ENCODE measurements around the gene MAPK8IP2. TPM values are rescaled to one million over a fixed set of nuclear protein-coding genes. Genes with fewer than 3 reads are reported as not detected.

The MAPK8IP2 gene
- total RNA-seq, 1 donor from 2014 or later: not detected

DNA sequence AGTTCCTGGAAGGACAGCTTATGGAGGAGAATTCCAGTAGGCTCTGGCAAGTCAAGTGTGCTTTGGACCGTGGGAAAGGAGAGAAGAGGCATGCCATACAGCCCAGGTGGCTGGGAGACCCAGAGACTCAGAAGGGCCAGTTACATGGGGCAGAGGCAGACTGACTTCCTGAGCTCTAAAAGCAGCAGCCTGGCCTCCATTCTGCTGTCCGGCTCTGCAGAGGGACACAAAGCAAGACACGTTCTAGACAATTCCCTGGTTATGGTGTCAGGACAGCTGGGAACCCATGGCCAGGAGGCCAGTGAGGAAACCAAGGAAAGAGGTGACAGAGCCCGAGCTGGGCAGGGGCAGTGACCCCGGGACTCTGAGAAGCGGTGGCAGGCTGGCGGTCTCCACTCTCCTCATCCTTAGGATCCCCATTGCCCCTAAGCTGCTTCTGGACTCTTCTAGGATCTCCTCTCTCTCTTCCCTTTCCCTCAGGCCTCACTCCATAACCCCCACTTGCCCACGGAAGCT is 25.1 kb upstream of the MAPK8IP2 start:
- Mint-ChIP-seq H3K27me3 (ENCODE audit: insufficient read depth, low read depth) (peaks cover 9% of the 10 kb centered on the region), H3K4me3 (no peak overlapping the region), H3K9me3 (no peaks in the 10 kb centered on the region), H3K4me1 (no peaks in the 10 kb centered on the region), H3K36me3 (peaks cover 13% of the 10 kb centered on the region), H3K27ac (no peak overlapping the region)
- Histone ChIP-seq H3K9me3 (ENCODE audit: low read depth) (no peaks in the 10 kb centered on the region), H3F3A (ENCODE audit: low read depth) (no peaks in the 10 kb centered on the region), H4K20me1 (ENCODE audit: low read depth) (no peaks in the 10 kb centered on the region), H3K9ac (no peak overlapping the region), H2AFZ (replicated peaks) (no peak overlapping the region), H3K4me3 (no peak overlapping the region), H3K4me2 (no peak overlapping the region), H3K79me2 (ENCODE audit: low read depth) (no peaks in the 10 kb centered on the region), H3K4me1 (no peaks in the 10 kb centered on the region), H3K27ac (no peak overlapping the region), H3K27me3 (no peaks in the 10 kb centered on the region), H3K36me3 (no peaks in the 10 kb centered on the region)
- DNase-seq (ENCODE audit: low spot score): no peak
- TF ChIP-seq, protein P1, sequence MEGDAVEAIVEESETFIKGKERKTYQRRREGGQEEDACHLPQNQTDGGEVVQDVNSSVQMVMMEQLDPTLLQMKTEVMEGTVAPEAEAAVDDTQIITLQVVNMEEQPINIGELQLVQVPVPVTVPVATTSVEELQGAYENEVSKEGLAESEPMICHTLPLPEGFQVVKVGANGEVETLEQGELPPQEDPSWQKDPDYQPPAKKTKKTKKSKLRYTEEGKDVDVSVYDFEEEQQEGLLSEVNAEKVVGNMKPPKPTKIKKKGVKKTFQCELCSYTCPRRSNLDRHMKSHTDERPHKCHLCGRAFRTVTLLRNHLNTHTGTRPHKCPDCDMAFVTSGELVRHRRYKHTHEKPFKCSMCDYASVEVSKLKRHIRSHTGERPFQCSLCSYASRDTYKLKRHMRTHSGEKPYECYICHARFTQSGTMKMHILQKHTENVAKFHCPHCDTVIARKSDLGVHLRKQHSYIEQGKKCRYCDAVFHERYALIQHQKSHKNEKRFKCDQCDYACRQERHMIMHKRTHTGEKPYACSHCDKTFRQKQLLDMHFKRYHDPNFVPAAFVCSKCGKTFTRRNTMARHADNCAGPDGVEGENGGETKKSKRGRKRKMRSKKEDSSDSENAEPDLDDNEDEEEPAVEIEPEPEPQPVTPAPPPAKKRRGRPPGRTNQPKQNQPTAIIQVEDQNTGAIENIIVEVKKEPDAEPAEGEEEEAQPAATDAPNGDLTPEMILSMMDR (IDR thresholded peaks at IDR 0.05): no peak
- TF ChIP-seq EZH2 (IDR thresholded peaks at IDR 0.05) (no peak), EZH2phosphoT487 (IDR thresholded peaks at IDR 0.05) (no peak)

DNA sequence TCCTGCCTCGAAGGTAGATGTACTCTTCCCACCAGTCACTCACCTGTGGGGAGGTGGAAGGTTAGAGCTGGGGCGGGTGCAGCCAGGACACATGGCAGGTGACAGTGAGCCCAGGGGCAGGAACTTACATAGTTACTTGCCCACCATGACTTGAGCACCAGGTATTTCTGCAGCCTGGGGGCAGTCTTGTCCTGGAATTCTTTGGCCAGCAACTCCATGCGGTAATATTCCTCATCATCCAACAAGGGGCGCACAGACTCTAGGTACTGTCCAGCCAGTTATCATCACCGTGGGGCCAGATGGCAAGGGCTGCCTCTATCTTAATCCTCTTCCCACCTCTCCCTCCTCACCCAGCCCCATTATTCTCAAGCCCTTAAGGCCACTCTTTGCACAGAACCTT is 24.5 kb upstream of the MAPK8IP2 start:
- H3K27ac ChIP-seq: no peak overlapping the region
- no peaks in the 10 kb centered on the region for H4K20me1 ChIP-seq (ENCODE audit: low read depth)
- H3K36me3 ChIP-seq: no peaks in the 10 kb centered on the region
- Mint-ChIP-seq H3K4me1 (no peaks in the 10 kb centered on the region), H3K4me3 (no peak overlapping the region), H3K9me3 (no peaks in the 10 kb centered on the region), H3K27me3 (ENCODE audit: insufficient read depth, low read depth) (peaks cover 9% of the 10 kb centered on the region), H3K27ac (peak overlapping the region; percentile 68), H3K36me3 (peaks cover 8% of the 10 kb centered on the region)
- H3K4me2 ChIP-seq: no peak overlapping the region
- peaks cover 2% of the 10 kb centered on the region for H3K79me2 ChIP-seq (ENCODE audit: low read depth)
- no peak overlapping the region for H3K9ac ChIP-seq
- H3K4me3 ChIP-seq: no peak overlapping the region
- H3F3A ChIP-seq (ENCODE audit: low read depth): no peaks in the 10 kb centered on the region
- H3K9me3 ChIP-seq (ENCODE audit: low read depth): no peaks in the 10 kb centered on the region
- H2AFZ ChIP-seq (replicated peaks): no peak overlapping the region
- no peak for TF ChIP-seq EZH2 (IDR thresholded peaks at IDR 0.05)
- TF ChIP-seq, protein P1 (IDR thresholded peaks at IDR 0.05): peak; percentile 50
- no peaks in the 10 kb centered on the region for H3K27me3 ChIP-seq
- DNase-seq (ENCODE audit: low spot score): peak; percentile 61
- no peaks in the 10 kb centered on the region for H3K4me1 ChIP-seq

DNA sequence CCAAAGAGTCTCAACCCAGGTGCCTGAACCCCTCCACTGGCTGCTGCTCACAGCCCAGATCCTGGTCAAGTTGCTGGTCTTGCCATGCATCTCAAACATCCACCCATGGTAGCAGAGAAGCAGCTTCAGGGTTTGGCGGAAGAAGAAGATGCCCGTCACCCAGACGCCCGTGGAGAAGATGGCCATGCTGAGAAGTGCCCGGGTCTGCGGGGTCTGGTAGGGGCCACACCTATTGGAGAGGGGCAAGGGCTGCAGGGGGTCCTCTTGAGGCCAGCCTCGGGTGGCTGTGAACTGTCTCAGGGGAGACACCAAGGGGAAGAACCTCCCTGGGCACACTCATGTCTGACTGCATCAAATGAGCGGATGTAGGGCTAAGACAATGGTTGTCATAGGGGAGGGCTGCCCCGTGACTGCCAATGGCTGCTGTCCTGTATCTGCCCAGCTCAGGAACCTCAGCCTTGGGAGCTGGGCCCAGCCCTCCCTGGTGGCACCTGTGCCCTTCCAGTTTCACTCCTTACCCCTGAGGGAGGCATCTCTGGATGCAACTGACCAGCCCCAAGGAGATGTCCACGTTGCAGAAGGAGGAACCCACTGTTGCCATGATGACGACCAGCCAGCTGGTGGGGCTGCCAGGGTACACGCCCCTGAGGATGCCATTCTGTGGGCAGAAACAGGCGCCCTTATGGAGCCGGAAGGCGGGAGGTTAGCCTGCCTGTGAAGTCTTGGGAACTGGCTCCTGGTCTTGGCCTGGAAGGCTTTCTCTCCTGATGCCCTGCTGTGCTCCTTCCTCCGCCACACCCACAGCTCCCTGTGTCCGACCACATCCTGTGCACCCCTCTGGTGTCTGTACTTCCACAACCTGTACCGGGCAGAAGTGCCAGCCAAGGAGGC is 23.5 kb upstream of the MAPK8IP2 start:
- Mint-ChIP-seq H3K27me3 (ENCODE audit: insufficient read depth, low read depth) (peaks cover 9% of the 10 kb centered on the region), H3K4me3 (no peak overlapping the region), H3K9me3 (no peaks in the 10 kb centered on the region)

More for the DNA sequence above, 23.5 kb upstream of the MAPK8IP2 start:
- Mint-ChIP-seq H3K36me3 (peaks cover 5% of the 10 kb centered on the region), H3K4me1 (no peaks in the 10 kb centered on the region), H3K27ac (no peak overlapping the region)
- no peak for TF ChIP-seq EZH2 (IDR thresholded peaks at IDR 0.05)
- TF ChIP-seq, protein P1 (IDR thresholded peaks at IDR 0.05): no peak
- TF ChIP-seq EZH2phosphoT487 (IDR thresholded peaks at IDR 0.05): no peak
- no peak overlapping the region for H3K4me2 ChIP-seq
- no peaks in the 10 kb centered on the region for H3K9me3 ChIP-seq (ENCODE audit: low read depth)
- H3K36me3 ChIP-seq: no peaks in the 10 kb centered on the region
- no peak overlapping the region for H2AFZ ChIP-seq (replicated peaks)
- peaks cover 5% of the 10 kb centered on the region for H3F3A ChIP-seq (ENCODE audit: low read depth)
- H3K4me3 ChIP-seq: no peak overlapping the region
- no peak overlapping the region for H3K9ac ChIP-seq
- peaks cover 12% of the 10 kb centered on the region for H3K79me2 ChIP-seq (ENCODE audit: low read depth)
- no peaks in the 10 kb centered on the region for H3K4me1 ChIP-seq
- no peak overlapping the region for H3K27ac ChIP-seq
- no peak for DNase-seq (ENCODE audit: low spot score)
- no peaks in the 10 kb centered on the region for H4K20me1 ChIP-seq (ENCODE audit: low read depth)
- H3K27me3 ChIP-seq: no peaks in the 10 kb centered on the region
